ENCODE results near the gene PRPF8. TPM values are rescaled to one million over a fixed set of nuclear protein-coding genes. Genes with fewer than 3 reads are reported as not detected.

The PRPF8 gene
- total and polyA plus RNA-seq, 10 of the 15 experiments (the other 5 are each of a cell fraction or from before 2014, with no cell fraction given) = 77.2 to 337 (median 162) TPM

DNA sequence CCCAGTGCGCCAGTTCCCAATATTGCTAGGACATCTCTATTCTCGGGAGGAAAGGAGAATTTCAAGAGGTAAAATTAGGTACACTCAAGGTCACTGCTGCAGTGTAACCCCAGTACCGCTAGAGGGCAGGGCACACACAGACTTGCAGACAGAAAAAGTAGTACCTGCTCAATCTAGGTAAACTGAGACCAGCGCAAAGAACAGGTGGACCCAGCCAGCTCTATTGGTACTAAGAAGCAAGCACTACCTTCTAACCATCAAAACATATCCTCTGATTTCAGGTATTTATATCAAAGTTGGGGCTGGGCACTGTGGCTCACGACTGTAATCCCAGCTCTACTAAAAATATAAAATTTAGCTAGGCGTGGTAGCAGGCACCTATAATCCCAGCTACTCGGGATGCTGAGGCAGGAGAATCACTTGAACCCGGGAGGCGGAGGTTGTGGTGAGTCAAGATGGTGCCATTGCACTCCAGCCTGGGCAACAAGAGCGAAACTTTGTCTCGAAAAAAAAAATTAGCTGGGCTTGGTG is 36.3 kb upstream of the PRPF8 start (continued):
- TF ChIP-seq, protein P1, sequence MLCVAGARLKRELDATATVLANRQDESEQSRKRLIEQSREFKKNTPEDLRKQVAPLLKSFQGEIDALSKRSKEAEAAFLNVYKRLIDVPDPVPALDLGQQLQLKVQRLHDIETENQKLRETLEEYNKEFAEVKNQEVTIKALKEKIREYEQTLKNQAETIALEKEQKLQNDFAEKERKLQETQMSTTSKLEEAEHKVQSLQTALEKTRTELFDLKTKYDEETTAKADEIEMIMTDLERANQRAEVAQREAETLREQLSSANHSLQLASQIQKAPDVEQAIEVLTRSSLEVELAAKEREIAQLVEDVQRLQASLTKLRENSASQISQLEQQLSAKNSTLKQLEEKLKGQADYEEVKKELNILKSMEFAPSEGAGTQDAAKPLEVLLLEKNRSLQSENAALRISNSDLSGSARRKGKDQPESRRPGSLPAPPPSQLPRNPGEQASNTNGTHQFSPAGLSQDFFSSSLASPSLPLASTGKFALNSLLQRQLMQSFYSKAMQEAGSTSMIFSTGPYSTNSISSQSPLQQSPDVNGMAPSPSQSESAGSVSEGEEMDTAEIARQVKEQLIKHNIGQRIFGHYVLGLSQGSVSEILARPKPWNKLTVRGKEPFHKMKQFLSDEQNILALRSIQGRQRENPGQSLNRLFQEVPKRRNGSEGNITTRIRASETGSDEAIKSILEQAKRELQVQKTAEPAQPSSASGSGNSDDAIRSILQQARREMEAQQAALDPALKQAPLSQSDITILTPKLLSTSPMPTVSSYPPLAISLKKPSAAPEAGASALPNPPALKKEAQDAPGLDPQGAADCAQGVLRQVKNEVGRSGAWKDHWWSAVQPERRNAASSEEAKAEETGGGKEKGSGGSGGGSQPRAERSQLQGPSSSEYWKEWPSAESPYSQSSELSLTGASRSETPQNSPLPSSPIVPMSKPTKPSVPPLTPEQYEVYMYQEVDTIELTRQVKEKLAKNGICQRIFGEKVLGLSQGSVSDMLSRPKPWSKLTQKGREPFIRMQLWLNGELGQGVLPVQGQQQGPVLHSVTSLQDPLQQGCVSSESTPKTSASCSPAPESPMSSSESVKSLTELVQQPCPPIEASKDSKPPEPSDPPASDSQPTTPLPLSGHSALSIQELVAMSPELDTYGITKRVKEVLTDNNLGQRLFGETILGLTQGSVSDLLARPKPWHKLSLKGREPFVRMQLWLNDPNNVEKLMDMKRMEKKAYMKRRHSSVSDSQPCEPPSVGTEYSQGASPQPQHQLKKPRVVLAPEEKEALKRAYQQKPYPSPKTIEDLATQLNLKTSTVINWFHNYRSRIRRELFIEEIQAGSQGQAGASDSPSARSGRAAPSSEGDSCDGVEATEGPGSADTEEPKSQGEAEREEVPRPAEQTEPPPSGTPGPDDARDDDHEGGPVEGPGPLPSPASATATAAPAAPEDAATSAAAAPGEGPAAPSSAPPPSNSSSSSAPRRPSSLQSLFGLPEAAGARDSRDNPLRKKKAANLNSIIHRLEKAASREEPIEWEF (IDR thresholded peaks at IDR 0.05; ENCODE audit: insufficient replicate concordance, low read depth, low read length) = no peak
- no peak for TF ChIP-seq HDGF (IDR thresholded peaks at IDR 0.05)
- no peak for TF ChIP-seq ZNF274 (IDR thresholded peaks at IDR 0.05; ENCODE audit: insufficient read depth, insufficient read length)
- TF ChIP-seq ZZZ3 (IDR thresholded peaks at IDR 0.05; ENCODE audit: control insufficient read depth, insufficient read length, low read depth) = no peak
- TF ChIP-seq CHD1 (IDR thresholded peaks at IDR 0.05; ENCODE audit: low read depth, low read length) = no peak
- TF ChIP-seq, protein P2, sequence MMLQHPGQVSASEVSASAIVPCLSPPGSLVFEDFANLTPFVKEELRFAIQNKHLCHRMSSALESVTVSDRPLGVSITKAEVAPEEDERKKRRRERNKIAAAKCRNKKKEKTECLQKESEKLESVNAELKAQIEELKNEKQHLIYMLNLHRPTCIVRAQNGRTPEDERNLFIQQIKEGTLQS (IDR thresholded peaks at IDR 0.05; ENCODE audit: borderline replicate concordance, extremely low read depth, low read depth, low read length) = no peak
- TF ChIP-seq SREBF1 (IDR thresholded peaks at IDR 0.05; ENCODE audit: low read length) = no peak
- TF ChIP-seq, protein P3, sequence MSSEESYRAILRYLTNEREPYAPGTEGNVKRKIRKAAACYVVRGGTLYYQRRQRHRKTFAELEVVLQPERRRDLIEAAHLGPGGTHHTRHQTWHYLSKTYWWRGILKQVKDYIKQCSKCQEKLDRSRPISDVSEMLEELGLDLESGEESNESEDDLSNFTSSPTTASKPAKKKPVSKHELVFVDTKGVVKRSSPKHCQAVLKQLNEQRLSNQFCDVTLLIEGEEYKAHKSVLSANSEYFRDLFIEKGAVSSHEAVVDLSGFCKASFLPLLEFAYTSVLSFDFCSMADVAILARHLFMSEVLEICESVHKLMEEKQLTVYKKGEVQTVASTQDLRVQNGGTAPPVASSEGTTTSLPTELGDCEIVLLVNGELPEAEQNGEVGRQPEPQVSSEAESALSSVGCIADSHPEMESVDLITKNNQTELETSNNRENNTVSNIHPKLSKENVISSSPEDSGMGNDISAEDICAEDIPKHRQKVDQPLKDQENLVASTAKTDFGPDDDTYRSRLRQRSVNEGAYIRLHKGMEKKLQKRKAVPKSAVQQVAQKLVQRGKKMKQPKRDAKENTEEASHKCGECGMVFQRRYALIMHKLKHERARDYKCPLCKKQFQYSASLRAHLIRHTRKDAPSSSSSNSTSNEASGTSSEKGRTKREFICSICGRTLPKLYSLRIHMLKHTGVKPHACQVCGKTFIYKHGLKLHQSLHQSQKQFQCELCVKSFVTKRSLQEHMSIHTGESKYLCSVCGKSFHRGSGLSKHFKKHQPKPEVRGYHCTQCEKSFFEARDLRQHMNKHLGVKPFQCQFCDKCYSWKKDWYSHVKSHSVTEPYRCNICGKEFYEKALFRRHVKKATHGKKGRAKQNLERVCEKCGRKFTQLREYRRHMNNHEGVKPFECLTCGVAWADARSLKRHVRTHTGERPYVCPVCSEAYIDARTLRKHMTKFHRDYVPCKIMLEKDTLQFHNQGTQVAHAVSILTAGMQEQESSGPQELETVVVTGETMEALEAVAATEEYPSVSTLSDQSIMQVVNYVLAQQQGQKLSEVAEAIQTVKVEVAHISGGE (CRISPR knock-in tag; IDR thresholded peaks at IDR 0.05) = no peak
- peak; percentile 82 for TF ChIP-seq SMC3 (IDR thresholded peaks at IDR 0.05; ENCODE audit: borderline replicate concordance, low read length)
- TF ChIP-seq, protein P4, sequence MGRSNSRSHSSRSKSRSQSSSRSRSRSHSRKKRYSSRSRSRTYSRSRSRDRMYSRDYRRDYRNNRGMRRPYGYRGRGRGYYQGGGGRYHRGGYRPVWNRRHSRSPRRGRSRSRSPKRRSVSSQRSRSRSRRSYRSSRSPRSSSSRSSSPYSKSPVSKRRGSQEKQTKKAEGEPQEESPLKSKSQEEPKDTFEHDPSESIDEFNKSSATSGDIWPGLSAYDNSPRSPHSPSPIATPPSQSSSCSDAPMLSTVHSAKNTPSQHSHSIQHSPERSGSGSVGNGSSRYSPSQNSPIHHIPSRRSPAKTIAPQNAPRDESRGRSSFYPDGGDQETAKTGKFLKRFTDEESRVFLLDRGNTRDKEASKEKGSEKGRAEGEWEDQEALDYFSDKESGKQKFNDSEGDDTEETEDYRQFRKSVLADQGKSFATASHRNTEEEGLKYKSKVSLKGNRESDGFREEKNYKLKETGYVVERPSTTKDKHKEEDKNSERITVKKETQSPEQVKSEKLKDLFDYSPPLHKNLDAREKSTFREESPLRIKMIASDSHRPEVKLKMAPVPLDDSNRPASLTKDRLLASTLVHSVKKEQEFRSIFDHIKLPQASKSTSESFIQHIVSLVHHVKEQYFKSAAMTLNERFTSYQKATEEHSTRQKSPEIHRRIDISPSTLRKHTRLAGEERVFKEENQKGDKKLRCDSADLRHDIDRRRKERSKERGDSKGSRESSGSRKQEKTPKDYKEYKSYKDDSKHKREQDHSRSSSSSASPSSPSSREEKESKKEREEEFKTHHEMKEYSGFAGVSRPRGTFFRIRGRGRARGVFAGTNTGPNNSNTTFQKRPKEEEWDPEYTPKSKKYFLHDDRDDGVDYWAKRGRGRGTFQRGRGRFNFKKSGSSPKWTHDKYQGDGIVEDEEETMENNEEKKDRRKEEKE (IDR thresholded peaks at IDR 0.05) = no peak
- no peak for TF ChIP-seq GABPA (IDR thresholded peaks at IDR 0.05; ENCODE audit: low read depth)
- no peak for TF ChIP-seq BHLHE40 (IDR thresholded peaks at IDR 0.05; ENCODE audit: borderline replicate concordance in 1 of 2, low read depth in 2 of 2, low read length in 1 of 2)
- TF ChIP-seq, protein P5, sequence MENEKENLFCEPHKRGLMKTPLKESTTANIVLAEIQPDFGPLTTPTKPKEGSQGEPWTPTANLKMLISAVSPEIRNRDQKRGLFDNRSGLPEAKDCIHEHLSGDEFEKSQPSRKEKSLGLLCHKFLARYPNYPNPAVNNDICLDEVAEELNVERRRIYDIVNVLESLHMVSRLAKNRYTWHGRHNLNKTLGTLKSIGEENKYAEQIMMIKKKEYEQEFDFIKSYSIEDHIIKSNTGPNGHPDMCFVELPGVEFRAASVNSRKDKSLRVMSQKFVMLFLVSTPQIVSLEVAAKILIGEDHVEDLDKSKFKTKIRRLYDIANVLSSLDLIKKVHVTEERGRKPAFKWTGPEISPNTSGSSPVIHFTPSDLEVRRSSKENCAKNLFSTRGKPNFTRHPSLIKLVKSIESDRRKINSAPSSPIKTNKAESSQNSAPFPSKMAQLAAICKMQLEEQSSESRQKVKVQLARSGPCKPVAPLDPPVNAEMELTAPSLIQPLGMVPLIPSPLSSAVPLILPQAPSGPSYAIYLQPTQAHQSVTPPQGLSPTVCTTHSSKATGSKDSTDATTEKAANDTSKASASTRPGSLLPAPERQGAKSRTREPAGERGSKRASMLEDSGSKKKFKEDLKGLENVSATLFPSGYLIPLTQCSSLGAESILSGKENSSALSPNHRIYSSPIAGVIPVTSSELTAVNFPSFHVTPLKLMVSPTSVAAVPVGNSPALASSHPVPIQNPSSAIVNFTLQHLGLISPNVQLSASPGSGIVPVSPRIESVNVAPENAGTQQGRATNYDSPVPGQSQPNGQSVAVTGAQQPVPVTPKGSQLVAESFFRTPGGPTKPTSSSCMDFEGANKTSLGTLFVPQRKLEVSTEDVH (IDR thresholded peaks at IDR 0.05; ENCODE audit: low read depth, partially characterized antibody) = no peak
- no peak for TF ChIP-seq CREM (IDR thresholded peaks at IDR 0.05; ENCODE audit: low read depth)
- TF ChIP-seq WRNIP1 (IDR thresholded peaks at IDR 0.05; ENCODE audit: borderline replicate concordance, low read depth, low read length) = no peak; the same call in 1 of the 2 replicates
